GM19438 (cell line): ENCODE results near the gene GCLM.

ENCODE experiments used
- ATAC-seq: cut with Tn5 transposase; IDR thresholded peaks from one replicate; pipeline ENCODE4 v1.9.1; 2021; ENCODE audit warnings: low read depth; ENCODE audit not compliant: unreplicated experiment

GCLM gene

DNA sequence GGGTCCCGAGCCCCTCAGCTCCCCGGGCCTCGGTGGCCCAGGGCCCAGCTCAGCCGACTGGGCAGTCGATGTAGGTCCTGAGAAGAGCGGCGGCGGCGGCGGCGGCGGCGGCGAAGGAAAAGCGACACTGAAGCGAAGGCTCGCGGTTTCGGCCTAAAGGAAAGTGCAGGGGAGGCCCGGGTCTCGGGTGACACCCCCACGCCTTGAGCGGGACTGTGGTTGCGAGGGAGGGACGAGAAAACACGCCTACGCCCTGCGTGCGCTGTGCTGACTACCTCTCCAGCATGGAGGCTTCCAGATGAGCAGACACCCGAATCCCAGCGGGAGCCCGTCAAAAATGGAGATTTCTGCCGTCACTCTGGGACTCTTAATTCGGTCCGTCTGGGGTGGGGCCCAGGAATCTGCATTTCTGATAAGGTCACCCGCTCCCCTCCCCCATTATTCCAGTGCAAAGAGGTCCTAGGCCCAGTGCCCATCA is 61.4 kb downstream of the GCLM start:
- ATAC-seq, result peak; percentile 25

- ATAC-seq, result peak; percentile 64
These were observed 62.0 kb downstream of the GCLM start for GRCh38 chr1:93846992-93847810.

DNA sequence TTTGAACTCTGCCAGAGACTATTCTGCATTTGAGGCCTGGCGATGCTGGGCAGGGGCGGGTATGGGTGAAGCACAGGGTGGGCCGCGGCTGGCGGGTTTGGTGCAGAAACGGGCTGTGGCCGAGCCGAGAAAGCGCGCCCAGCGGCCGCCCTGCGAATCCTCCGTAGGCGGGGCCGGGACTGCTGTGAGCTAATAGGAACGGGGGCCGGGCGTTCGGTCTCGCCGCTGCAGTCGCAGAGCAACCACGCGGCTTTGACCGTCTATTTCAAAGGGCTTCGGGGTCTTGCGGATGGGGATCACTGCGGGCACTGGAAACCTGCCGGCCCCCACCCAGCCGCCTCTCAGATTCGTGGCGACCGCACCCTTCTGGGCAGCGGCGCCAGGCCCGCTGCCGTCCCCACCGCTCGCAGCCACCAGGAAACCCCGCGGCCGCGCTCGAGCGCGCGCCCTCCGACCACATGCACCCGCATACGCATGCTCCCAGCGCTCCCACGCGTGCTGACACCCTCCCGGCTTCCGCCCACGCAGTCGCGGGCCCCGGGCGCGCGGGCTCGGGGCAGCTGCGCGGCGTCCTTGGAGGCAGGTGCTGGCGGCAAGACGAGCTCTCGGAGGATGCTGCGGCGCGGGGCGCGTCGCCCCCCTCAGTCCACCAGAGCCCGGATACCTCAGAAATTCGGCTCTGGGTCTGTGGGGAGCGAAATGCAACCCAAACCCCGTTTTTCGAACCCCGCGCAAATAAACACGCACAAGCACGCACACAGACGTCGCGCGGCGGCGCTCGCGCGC is 62.8 kb downstream of the GCLM start:
- peak; percentile 50 for ATAC-seq

DNA sequence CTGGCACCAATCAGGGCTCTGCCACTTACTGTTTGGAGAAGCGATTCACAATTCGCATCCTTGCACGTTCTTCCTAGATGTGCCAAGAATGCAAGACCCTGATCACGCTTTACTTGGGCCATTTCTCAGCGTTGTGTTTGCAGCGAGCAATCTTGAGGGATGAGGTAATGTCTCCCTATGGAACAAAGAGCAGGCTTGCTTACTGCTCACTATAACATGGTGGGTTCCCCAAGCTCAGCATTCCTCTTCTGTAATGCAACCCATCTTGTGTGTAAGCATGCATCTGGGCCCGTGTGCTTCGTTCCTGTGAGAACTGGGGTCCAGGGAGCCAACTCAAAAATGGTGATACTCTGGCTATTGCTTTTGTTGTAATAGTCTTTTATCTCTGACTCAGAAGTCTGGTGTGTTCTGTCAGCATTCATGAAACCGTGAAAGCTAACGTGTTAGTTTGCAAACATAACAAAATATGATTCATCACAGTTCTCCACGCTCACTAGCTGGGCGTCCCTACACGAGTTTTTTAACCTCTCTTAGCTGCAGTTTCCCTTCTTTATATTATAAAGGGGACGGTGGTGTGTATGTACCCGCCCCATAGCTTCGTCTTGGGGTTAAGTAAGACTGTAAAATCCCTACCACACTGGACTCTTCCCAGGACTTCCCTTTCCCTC is 63.6 kb downstream of the GCLM start:
- peak; percentile 1 for ATAC-seq

- ATAC-seq, result no peak
These were observed 64.8 kb downstream of the GCLM start for GRCh38 chr1:93844262-93845045.

- ATAC-seq, result no peak
These were observed 66.3 kb downstream of the GCLM start for GRCh38 chr1:93842750-93843500.

- ATAC-seq, result no peak
These were observed 67.5 kb downstream of the GCLM start for GRCh38 chr1:93841771-93842170.

DNA sequence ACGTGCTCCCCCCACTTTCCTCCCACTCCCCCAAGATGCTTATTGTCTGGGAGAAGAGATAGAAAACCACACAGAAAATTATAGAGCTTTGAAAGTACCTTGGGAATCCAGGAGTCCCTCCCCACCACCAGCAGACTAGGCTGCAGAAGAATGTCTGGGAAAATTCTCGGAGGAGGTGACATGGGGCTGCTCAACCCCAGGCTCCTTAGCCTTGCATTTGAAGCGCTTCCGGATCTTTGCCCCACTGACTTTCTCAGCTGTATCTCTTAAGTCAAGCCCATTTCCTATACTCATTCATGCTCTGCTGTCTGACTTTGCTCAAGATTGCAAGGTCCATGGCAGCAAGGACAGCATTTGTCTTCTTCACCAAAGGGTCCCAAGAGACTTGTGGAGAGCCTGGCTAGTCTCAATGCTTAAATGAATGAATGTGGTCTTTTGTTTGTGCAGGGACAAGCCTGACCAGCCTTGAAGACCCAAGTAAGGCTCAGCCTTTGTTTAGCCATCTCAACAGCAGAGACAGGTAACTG is 68.2 kb downstream of the GCLM start:
- no peak for ATAC-seq

GRCh38 chr1:93839753-93840152 is 69.5 kb downstream of the GCLM start:
- no peak for ATAC-seq

DNA sequence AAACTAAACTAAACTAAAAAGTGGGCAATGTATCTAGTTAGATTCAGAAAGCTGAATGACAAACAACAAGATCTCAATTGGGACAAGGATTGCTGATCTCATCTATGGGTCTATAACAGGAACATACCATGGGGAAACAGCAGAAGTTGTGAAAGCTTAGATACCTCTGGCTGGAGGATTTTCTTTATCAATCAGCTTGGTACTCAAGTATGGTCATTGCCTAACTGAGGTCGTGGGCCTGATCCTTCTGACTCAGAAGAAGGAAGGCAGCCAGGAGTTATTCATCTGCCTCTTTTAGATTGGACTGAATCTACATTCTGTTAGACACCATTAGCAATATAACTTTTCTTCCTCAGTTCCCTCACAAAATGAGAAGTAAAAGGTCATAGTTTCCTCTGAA is 69.9 kb downstream of the GCLM start:
- ATAC-seq, result no peak

- no peak for ATAC-seq
These were observed 71.3 kb downstream of the GCLM start for GRCh38 chr1:93837961-93838360.
